Measurements from ENCODE around the gene CD68.
"Not testable (repeated sequence)": the region's sequence is repeated elsewhere in the genome, so short reads cannot be mapped to it uniquely, and the experiment has no call there.

CD68 gene

DNA sequence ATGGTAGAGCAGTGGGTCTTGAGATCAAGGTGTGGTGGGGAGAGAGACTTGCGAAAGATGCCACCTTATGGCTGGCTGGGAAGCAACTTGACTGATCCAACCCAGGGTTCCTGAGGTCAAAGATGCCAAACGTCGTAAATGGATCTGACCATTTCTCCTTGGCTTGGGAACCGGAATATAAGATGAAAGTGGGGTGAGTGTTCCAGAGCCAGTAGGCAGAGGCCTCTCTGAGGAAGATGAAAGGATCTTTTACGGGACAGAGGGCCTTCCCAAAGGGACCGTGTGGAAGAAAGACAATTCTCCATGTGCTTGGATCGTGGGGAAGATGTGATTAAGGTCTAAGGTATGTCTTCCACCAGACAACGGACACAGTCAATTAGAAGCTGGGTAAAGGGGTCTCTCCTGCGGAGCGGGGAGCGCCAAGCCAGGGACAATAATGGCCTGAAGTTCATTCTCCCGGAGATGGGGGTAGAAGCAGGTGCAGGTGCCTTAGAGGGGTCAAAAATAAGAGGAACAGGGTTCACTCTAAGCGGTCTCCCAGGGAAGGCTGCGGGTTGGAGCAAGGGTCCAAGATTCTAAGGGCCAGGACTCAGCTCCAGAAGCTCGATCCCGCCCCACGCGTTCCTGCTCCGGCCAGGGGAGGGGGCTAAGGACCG, 34.5 kb downstream of the CD68 start:
- no peak for DNase-seq (ENCODE audit: low read depth)

DNA sequence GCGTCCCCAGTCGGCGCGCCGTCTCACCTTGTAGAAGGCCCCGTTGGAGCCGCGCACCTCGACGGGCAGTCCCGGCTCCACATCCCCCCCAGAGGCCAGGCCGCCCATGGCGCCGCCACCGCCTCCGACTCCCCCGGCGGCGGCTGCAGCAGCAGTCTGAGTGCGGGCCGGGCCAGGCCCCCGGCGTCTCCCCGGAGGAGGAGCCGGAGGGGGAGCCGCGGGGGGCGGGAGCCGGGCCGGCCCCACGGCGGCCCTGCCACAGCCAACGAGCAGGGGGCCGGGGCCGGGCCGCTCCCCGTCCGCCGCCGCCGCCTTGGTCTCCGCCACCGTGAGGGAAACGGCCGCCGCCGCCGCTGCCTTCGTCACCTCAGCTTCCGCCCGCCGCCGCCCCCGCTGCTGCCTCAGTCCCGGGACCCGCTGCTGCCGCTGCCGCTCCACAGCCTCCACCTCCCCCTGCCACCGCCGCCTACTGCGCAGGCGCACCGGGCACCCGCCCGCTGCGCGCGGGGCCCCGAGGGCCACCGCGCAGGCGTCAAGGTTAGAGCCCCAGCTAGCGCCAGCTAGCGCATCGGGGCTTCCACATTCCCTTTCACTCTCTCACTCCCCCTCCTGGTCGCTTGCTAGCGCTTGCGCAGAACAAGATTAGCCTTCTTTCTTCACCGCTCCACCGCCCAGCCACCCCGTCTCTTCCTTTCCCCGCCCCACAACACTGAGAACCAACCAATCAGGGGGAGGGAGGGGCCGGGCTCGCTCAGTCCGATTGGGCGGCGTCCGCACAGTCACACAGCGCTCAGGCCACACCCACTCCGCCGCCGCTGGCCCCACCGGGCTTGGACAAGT, 35.2 kb downstream of the CD68 start, which contains the start of gene FXR2:
Gene FXR2, minus strand, starts transcription at position 473 of the 840 bp plus-strand sequence. Its CDS starts 365 bp downstream, at position 108.
- DNase-seq (ENCODE audit: low read depth): peak; percentile 100

DNA sequence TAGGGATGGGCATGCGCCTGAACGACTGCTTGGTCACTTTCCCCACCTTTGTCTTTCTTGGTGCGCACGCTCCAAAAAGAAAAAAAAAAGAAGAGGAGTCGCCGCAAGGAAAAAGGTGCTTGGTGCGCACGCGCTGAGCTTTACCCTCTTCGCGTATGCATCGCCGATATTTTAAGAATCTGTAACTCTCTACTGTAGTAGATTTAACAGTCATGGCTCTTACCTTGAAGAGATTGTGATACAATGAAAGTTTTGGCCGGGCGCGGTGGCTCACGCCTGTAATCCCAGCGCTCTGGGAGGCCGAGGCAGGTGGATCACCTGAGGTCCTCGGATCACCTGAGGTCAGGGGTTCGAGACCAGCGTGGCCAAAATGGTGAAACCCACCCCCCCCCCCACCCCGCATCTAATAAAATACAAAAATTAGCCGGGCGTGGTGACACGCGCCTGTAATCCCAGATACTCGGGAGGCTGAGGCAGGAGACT, 35.9 kb downstream of the CD68 start:
- no peak for DNase-seq (ENCODE audit: low read depth)

DNA sequence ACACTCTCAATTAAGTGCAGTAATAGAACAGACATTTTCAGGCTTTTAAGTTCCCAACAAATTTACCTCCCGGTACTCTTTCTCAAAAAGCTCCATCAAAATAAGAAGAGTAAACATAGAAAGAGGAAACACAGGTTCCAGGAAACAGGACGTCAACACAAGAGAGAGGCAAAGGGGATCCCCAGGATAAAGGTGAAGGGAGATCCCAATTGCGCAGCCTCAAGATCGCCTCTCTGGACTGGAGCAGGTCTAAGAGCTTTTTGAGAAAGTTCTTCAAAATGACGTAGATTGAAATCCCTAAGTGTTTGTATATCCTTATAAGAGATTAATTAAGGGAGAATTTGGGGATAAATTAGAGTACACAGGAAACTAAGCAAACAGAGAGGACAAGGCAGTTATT, 39.2 kb downstream of the CD68 start:
- no peak for DNase-seq (ENCODE audit: low read depth)

- DNase-seq (ENCODE audit: low read depth): no peak
These were observed 41.4 kb downstream of the CD68 start for GRCh38 chr17:7620835-7621234.

- no peak for DNase-seq (ENCODE audit: low read depth)
These were observed 44.2 kb downstream of the CD68 start for GRCh38 chr17:7623661-7624060.

DNA sequence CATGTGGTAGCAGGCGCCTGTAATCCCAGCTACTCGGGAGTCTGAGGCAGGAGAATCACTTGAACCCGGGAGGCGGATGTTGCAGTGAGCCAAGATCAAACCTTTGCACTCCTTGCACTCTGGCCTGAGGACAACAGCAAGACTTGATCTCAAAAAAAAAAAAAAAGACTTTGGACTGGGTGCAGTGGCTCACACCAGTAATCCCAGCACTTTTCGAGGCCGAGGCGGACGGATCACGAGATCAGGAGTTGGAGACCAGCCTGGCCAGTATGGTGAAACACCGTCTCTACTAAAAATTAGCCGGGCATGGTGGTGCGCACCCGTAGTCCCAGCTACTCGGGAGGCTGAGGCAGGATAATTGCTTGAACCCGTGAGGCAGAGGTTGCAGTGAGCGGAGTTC, 46.3 kb downstream of the CD68 start:
- DNase-seq (ENCODE audit: low read depth): not testable (repeated sequence)

DNA sequence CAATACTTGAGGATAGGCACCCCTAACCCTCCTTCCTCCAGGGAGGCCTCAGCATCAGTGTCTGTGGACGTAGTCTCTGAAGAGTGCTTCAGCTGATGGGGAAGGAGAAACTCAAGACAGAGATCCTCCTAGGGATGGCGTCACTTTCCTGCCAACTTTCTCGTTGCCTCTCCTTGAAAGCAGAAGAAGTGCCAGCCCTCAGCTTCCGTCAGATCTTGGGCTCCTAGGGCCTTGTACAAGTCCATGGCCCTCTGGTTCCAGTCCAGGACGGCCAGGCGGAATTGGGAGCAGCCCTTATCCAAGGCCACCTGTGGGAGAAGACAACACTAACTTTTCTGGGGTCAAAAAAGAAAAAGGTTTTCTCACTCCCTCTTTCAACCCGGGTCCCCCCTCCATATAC, 46.9 kb downstream of the CD68 start:
- no peak for DNase-seq (ENCODE audit: low read depth)

GRCh38 chr17:7626956-7627249, 47.5 kb downstream of the CD68 start:
- DNase-seq (ENCODE audit: low read depth): no peak

DNA sequence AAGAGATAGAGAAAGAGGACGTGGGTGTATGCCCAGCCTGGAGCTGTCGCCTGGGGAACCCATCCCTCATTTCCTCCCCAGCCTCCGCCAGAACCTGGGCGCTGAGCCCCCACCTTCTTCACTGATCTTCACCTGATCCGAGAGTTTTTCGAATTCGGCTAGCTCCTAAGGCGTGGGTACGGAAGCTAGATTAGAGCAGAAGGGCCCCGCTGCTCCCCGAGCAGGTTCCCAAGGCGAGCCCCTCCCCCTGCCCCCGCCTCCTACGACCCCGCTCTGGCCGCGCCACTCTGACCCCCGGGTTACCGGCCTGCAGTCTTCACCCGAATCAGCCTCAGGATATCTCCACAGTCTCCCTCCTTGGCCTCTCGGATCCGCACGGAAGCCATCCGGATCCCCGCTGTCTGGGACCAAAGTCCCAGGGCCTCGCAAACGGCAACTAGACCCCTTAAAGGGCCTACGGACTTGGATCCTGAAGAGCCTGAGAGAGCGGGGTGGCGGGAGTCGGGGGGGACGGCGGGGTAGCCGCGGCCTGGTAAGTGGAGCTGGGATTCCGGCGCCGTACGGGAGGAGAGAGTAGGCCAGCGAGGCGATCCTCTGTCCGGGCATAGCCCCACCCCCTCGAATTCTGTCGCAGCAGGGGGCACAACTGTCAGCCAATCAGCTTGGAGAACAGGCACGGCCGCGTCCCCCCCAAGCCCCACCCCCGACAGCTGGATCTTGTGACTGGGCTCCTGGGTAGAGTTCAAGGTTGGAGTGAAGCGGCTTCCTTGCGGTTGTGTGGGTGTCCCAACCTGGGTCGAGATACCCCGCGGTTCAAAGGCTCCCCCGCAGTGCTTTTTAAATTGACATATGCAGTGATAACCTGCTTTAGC, 48.0 kb downstream of the CD68 start, which contains the start of gene SAT2:
Gene SAT2, minus strand, starts transcription at position 572 of the 872 bp plus-strand sequence. Its CDS starts 186 bp downstream, at position 386.
- DNase-seq (ENCODE audit: low read depth): peak; percentile 76

GRCh38 chr17:7629939-7630571, 50.6 kb downstream of the CD68 start, which contains the start of gene SHBG:
Gene SHBG, plus strand, starts transcription at chr17:7630135. Its CDS starts 38 bp downstream, at chr17:7630173.
- no peak for DNase-seq (ENCODE audit: low read depth)

All from HS-5 (cell line).